ENCODE data around the gene ZNF175.

The ZNF175 gene

DNA sequence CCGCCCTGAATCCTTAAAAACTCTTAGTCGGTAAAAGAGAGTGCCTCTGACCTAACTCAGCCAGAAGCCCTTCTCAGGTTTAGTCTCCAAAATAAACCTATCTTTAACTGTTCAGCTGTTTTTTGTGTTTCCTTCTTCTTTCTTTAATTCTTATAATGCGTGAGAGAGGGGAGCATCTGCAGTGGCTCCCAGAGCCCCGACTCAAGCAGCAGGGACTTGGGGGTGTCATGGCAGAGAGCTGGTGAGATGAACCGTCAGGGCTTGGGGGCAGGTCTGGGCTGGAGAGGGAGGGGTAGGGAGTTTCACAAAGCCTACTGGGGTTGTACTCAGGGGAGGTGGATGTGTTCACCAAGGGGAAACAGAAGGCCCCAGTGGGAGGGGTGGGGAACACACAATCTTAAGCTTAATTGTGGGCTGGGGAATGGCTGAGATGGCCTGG, 22.9 kb upstream of the ZNF175 start:
- Histone ChIP-seq H3K36me3 (no peaks in the 10 kb centered on the region), H3K9me3 (ENCODE audit: severe bottlenecking) (no peaks in the 10 kb centered on the region), H3K27me3 (ENCODE audit: insufficient read depth, low read depth, severe bottlenecking) (peaks cover 89% of the 10 kb centered on the region), H3K27ac (no peak overlapping the region), H3K4me3 (ENCODE audit: low read depth, low read length) (no peak overlapping the region)
- DNase-seq: no peak
- TF ChIP-seq, protein P1, sequence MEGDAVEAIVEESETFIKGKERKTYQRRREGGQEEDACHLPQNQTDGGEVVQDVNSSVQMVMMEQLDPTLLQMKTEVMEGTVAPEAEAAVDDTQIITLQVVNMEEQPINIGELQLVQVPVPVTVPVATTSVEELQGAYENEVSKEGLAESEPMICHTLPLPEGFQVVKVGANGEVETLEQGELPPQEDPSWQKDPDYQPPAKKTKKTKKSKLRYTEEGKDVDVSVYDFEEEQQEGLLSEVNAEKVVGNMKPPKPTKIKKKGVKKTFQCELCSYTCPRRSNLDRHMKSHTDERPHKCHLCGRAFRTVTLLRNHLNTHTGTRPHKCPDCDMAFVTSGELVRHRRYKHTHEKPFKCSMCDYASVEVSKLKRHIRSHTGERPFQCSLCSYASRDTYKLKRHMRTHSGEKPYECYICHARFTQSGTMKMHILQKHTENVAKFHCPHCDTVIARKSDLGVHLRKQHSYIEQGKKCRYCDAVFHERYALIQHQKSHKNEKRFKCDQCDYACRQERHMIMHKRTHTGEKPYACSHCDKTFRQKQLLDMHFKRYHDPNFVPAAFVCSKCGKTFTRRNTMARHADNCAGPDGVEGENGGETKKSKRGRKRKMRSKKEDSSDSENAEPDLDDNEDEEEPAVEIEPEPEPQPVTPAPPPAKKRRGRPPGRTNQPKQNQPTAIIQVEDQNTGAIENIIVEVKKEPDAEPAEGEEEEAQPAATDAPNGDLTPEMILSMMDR (IDR thresholded peaks at IDR 0.05; ENCODE audit: low read depth, low read length): no peak

DNA sequence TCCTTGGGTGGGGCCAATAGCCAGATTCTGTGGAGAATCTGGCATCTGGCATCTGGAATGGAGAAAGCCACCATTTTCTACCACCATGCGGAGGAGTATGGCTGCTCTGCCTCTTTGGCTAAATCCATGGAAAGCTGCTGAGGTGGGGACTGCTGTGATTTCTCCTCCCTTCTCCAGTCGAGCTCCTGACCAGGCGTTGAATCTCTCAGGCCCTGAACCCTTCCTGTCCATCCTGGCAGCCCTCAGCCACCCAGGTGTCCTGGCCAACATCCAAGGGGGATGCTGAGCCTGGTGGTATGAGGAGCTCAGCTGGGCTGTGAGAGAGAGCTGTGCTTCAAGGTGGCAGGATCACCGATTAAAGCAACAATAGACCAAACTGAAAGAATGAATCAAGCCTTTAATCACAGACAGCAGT, 22.2 kb upstream of the ZNF175 start:
- Histone ChIP-seq H3K27ac (no peak overlapping the region), H3K4me3 (ENCODE audit: low read depth, low read length) (no peak overlapping the region), H3K27me3 (ENCODE audit: insufficient read depth, low read depth, severe bottlenecking) (peaks cover 89% of the 10 kb centered on the region)

DNA sequence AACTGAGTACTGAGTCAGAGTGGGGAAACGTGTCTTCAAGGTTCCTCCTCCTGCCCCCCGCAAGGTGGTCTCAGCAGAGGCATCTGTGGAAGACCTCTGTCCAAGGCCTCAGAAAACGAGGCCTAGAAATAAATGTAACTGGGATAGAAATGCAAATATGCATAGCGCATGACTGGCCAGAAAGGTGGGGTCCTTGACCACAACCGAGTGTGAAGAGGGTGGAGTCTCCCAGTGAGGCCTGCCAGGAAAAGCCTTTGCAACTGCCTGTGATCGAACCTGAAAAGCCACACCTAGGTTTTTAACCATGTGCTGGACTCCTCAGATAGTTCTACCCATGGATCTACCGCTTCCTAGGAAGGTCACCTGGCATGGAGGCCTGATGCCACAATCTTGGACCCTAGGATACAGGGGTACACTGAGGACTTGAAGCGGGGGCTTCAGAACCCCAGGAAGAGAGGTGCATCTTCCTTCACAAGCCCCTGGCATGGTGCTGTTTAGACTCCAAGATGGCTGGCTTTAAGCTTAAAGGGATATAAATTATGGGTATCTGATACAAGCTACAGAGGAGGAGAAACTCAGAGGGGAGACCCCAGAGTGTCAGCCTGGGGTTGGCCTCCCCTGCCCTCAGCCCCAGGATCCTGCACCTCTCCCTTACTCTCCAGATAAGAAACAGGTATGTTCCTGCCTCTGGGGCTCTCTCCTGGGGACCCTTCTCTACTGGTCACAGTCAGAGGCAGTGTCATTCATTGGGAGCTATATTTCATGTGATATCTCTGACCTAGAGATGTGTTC, 21.4 kb upstream of the ZNF175 start:
- DNase-seq: no peak
- TF ChIP-seq, protein P1 (IDR thresholded peaks at IDR 0.05; ENCODE audit: low read depth, low read length): no peak
- H3K27ac ChIP-seq: no peak overlapping the region
- peaks cover 89% of the 10 kb centered on the region for H3K27me3 ChIP-seq (ENCODE audit: insufficient read depth, low read depth, severe bottlenecking)
- no peaks in the 10 kb centered on the region for H3K36me3 ChIP-seq
- no peaks in the 10 kb centered on the region for H3K9me3 ChIP-seq (ENCODE audit: severe bottlenecking)
- no peak overlapping the region for H3K4me3 ChIP-seq (ENCODE audit: low read depth, low read length)

More for the DNA sequence above, 22.2 kb upstream of the ZNF175 start:
- DNase-seq: no peak
- Histone ChIP-seq H3K36me3 (no peaks in the 10 kb centered on the region), H3K9me3 (ENCODE audit: severe bottlenecking) (no peaks in the 10 kb centered on the region)
- TF ChIP-seq, protein P1 (IDR thresholded peaks at IDR 0.05; ENCODE audit: low read depth, low read length): no peak

DNA sequence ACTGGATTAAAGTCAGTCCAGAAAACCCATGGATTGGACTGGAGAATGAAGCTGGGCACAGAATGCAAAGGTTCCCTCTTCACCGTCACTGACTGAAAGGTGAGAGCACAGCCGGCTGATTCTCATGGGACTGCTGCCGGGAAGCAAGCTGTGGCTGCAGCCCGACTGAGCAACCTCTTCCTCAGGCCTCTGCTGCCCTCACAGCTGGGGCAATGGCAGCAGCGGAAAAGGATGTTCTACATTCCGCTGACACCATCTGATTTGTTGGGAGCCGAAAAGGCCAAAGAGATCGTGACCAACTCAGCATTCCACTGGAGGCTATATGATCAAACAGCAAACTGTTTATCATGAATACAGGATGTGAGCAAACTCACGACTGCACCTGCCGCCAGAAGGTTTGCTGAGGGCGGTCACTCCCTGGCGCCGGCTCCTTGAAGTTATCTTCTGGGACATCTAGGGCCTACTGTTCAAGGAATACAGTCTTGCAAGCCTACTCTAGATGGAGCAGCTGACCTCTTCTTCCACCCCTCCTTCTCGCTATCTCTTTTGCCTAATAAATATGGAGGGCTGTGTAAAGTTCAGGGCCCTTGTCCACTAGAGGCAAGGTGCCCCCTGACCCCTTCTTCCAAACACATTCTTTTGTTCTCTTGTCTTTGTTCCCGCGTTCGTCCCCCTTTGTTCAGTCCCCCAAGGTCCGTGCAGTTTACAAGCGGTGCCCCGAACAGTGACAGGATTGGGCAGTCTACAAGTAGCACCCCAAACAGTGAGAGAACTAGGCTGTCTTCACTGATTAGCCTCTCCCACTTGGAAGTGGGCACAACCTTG, 20.0 kb upstream of the ZNF175 start:
- H3K4me3 ChIP-seq (ENCODE audit: low read depth, low read length): no peak overlapping the region
- H3K36me3 ChIP-seq: no peaks in the 10 kb centered on the region
- TF ChIP-seq, protein P1 (IDR thresholded peaks at IDR 0.05; ENCODE audit: low read depth, low read length): no peak
- DNase-seq: no peak
- H3K9me3 ChIP-seq (ENCODE audit: severe bottlenecking): peaks cover 5% of the 10 kb centered on the region
- H3K27ac ChIP-seq: no peak overlapping the region
- peaks cover 90% of the 10 kb centered on the region for H3K27me3 ChIP-seq (ENCODE audit: insufficient read depth, low read depth, severe bottlenecking)

DNA sequence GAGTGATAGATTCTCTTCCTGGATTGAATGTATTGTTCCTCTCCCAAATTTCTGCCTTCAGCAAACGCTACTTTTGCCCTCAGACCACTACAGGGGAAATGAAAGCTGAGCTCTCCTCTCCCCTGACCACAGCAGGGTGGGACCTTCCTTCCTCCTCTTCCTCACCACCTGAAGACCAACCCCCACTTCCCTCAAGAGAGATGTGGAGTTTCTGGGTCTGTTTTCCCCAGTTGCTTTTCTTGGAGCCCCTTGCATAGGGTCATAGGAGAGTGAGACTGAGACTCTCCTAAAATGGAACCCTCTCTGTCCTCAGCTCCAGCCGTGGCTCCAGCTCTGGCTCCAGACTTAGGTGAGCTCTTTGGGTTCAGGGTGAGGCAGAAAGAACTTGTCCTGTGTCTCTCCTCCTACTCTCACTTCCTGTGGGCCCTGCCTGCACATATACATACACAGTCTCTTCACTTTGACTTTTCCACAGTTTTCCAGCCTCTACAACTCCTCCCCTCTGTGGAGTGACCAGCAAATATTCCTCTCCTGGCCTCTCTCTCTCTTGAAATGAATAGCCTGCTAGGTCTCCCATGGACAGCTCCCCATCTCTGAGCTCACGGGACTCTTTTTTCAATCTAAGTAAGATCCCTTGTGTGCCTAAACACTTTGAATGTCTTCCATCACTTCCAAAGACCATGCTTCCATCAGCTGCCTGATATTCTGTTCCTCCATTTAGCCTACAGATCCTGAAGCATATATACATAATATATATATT, 19.2 kb upstream of the ZNF175 start:
- H3K4me3 ChIP-seq (ENCODE audit: low read depth, low read length): no peak overlapping the region
- peaks cover 5% of the 10 kb centered on the region for H3K9me3 ChIP-seq (ENCODE audit: severe bottlenecking)
- no peaks in the 10 kb centered on the region for H3K36me3 ChIP-seq
- TF ChIP-seq, protein P1 (IDR thresholded peaks at IDR 0.05; ENCODE audit: low read depth, low read length): no peak
- no peak for DNase-seq
- peaks cover 87% of the 10 kb centered on the region for H3K27me3 ChIP-seq (ENCODE audit: insufficient read depth, low read depth, severe bottlenecking)
- no peak overlapping the region for H3K27ac ChIP-seq
